ENCODE measurements around the gene CLSTN1.

Gene CLSTN1

GRCh38 chr1:9848022-9848421, 24.3 kb upstream of the CLSTN1 start:
- H3K27me3 ChIP-seq (ENCODE audit: control insufficient read depth, insufficient read depth, low read length): no peaks in the 10 kb centered on the region
- H3K36me3 ChIP-seq (ENCODE audit: control insufficient read depth, insufficient read depth, low read length): no peaks in the 10 kb centered on the region
- H3K9me3 ChIP-seq (ENCODE audit: control insufficient read depth, low read length): no peaks in the 10 kb centered on the region
- H3K4me1 ChIP-seq (ENCODE audit: control insufficient read depth, insufficient read depth, low read length): peaks cover 12% of the 10 kb centered on the region
- H3K9ac ChIP-seq (ENCODE audit: low read length): no peak overlapping the region
- H3K4me3 ChIP-seq (ENCODE audit: low read length): no peak overlapping the region

- Histone ChIP-seq H3K36me3 (ENCODE audit: control insufficient read depth, insufficient read depth, low read length) (no peaks in the 10 kb centered on the region), H3K9me3 (ENCODE audit: control insufficient read depth, low read length) (no peaks in the 10 kb centered on the region), H3K4me3 (ENCODE audit: low read length) (no peak overlapping the region), H3K4me1 (ENCODE audit: control insufficient read depth, insufficient read depth, low read length) (peaks cover 16% of the 10 kb centered on the region), H3K27me3 (ENCODE audit: control insufficient read depth, insufficient read depth, low read length) (no peaks in the 10 kb centered on the region), H3K9ac (ENCODE audit: low read length) (no peak overlapping the region)
These were observed 23.5 kb upstream of the CLSTN1 start for GRCh38 chr1:9847269-9847668.

GRCh38 chr1:9846611-9847171, 22.9 kb upstream of the CLSTN1 start:
- Histone ChIP-seq H3K4me1 (ENCODE audit: control insufficient read depth, insufficient read depth, low read length) (peaks cover 16% of the 10 kb centered on the region), H3K36me3 (ENCODE audit: control insufficient read depth, insufficient read depth, low read length) (no peaks in the 10 kb centered on the region), H3K9me3 (ENCODE audit: control insufficient read depth, low read length) (no peaks in the 10 kb centered on the region), H3K4me3 (ENCODE audit: low read length) (no peak overlapping the region), H3K27me3 (ENCODE audit: control insufficient read depth, insufficient read depth, low read length) (no peaks in the 10 kb centered on the region), H3K9ac (ENCODE audit: low read length) (no peak overlapping the region)

- Histone ChIP-seq H3K9me3 (ENCODE audit: control insufficient read depth, low read length) (no peaks in the 10 kb centered on the region), H3K4me1 (ENCODE audit: control insufficient read depth, insufficient read depth, low read length) (peaks cover 16% of the 10 kb centered on the region), H3K27me3 (ENCODE audit: control insufficient read depth, insufficient read depth, low read length) (no peaks in the 10 kb centered on the region), H3K9ac (ENCODE audit: low read length) (no peak overlapping the region), H3K36me3 (ENCODE audit: control insufficient read depth, insufficient read depth, low read length) (no peaks in the 10 kb centered on the region), H3K4me3 (ENCODE audit: low read length) (no peak overlapping the region)
These were observed 22.1 kb upstream of the CLSTN1 start for GRCh38 chr1:9845914-9846313.

GRCh38 chr1:9844756-9845155, 21.0 kb upstream of the CLSTN1 start:
- no peaks in the 10 kb centered on the region for H3K27me3 ChIP-seq (ENCODE audit: control insufficient read depth, insufficient read depth, low read length)
- no peaks in the 10 kb centered on the region for H3K9me3 ChIP-seq (ENCODE audit: control insufficient read depth, low read length)
- no peaks in the 10 kb centered on the region for H3K36me3 ChIP-seq (ENCODE audit: control insufficient read depth, insufficient read depth, low read length)
- H3K4me3 ChIP-seq (ENCODE audit: low read length): no peak overlapping the region
- H3K4me1 ChIP-seq (ENCODE audit: control insufficient read depth, insufficient read depth, low read length): peaks cover 16% of the 10 kb centered on the region
- no peak overlapping the region for H3K9ac ChIP-seq (ENCODE audit: low read length)

- Histone ChIP-seq H3K9me3 (ENCODE audit: control insufficient read depth, low read length) (no peaks in the 10 kb centered on the region), H3K27me3 (ENCODE audit: control insufficient read depth, insufficient read depth, low read length) (no peaks in the 10 kb centered on the region), H3K9ac (ENCODE audit: low read length) (no peak overlapping the region), H3K36me3 (ENCODE audit: control insufficient read depth, insufficient read depth, low read length) (no peaks in the 10 kb centered on the region), H3K4me1 (ENCODE audit: control insufficient read depth, insufficient read depth, low read length) (peaks cover 21% of the 10 kb centered on the region), H3K4me3 (ENCODE audit: low read length) (no peak overlapping the region)
These were observed 20.3 kb upstream of the CLSTN1 start for GRCh38 chr1:9844106-9844505.

GRCh38 chr1:9843576-9843945, 19.8 kb upstream of the CLSTN1 start:
- no peaks in the 10 kb centered on the region for H3K9me3 ChIP-seq (ENCODE audit: control insufficient read depth, low read length)
- H3K9ac ChIP-seq (ENCODE audit: low read length): no peak overlapping the region
- H3K4me3 ChIP-seq (ENCODE audit: low read length): no peak overlapping the region
- no peaks in the 10 kb centered on the region for H3K27me3 ChIP-seq (ENCODE audit: control insufficient read depth, insufficient read depth, low read length)
- H3K4me1 ChIP-seq (ENCODE audit: control insufficient read depth, insufficient read depth, low read length): peaks cover 21% of the 10 kb centered on the region
- H3K36me3 ChIP-seq (ENCODE audit: control insufficient read depth, insufficient read depth, low read length): no peaks in the 10 kb centered on the region

- no peaks in the 10 kb centered on the region for H3K27me3 ChIP-seq (ENCODE audit: control insufficient read depth, insufficient read depth, low read length)
- H3K4me3 ChIP-seq (ENCODE audit: low read length): no peak overlapping the region
- no peaks in the 10 kb centered on the region for H3K36me3 ChIP-seq (ENCODE audit: control insufficient read depth, insufficient read depth, low read length)
- H3K9ac ChIP-seq (ENCODE audit: low read length): no peak overlapping the region
- H3K4me1 ChIP-seq (ENCODE audit: control insufficient read depth, insufficient read depth, low read length): peaks cover 21% of the 10 kb centered on the region
- no peaks in the 10 kb centered on the region for H3K9me3 ChIP-seq (ENCODE audit: control insufficient read depth, low read length)
These were observed 19.2 kb upstream of the CLSTN1 start for GRCh38 chr1:9842781-9843575.

- H3K4me3 ChIP-seq (ENCODE audit: low read length): no peak overlapping the region
- peaks cover 21% of the 10 kb centered on the region for H3K4me1 ChIP-seq (ENCODE audit: control insufficient read depth, insufficient read depth, low read length)
- no peaks in the 10 kb centered on the region for H3K27me3 ChIP-seq (ENCODE audit: control insufficient read depth, insufficient read depth, low read length)
- H3K9me3 ChIP-seq (ENCODE audit: control insufficient read depth, low read length): no peaks in the 10 kb centered on the region
- H3K36me3 ChIP-seq (ENCODE audit: control insufficient read depth, insufficient read depth, low read length): no peaks in the 10 kb centered on the region
- H3K9ac ChIP-seq (ENCODE audit: low read length): no peak overlapping the region
These were observed 18.4 kb upstream of the CLSTN1 start for GRCh38 chr1:9842073-9842711.

- Histone ChIP-seq H3K9me3 (ENCODE audit: control insufficient read depth, low read length) (no peaks in the 10 kb centered on the region), H3K36me3 (ENCODE audit: control insufficient read depth, insufficient read depth, low read length) (no peaks in the 10 kb centered on the region), H3K9ac (ENCODE audit: low read length) (no peak overlapping the region), H3K4me1 (ENCODE audit: control insufficient read depth, insufficient read depth, low read length) (peaks cover 21% of the 10 kb centered on the region), H3K27me3 (ENCODE audit: control insufficient read depth, insufficient read depth, low read length) (no peaks in the 10 kb centered on the region), H3K4me3 (ENCODE audit: low read length) (no peak overlapping the region)
These were observed 17.7 kb upstream of the CLSTN1 start for GRCh38 chr1:9841460-9841859.

GRCh38 chr1:9840176-9840575, 16.4 kb upstream of the CLSTN1 start:
- Histone ChIP-seq H3K36me3 (ENCODE audit: control insufficient read depth, insufficient read depth, low read length) (no peaks in the 10 kb centered on the region), H3K4me1 (ENCODE audit: control insufficient read depth, insufficient read depth, low read length) (peaks cover 28% of the 10 kb centered on the region), H3K9me3 (ENCODE audit: control insufficient read depth, low read length) (no peaks in the 10 kb centered on the region), H3K27me3 (ENCODE audit: control insufficient read depth, insufficient read depth, low read length) (no peaks in the 10 kb centered on the region), H3K9ac (ENCODE audit: low read length) (no peak overlapping the region), H3K4me3 (ENCODE audit: low read length) (no peak overlapping the region)

GRCh38 chr1:9838946-9839345, 15.2 kb upstream of the CLSTN1 start:
- Histone ChIP-seq H3K9ac (ENCODE audit: low read length) (no peak overlapping the region), H3K9me3 (ENCODE audit: control insufficient read depth, low read length) (no peaks in the 10 kb centered on the region), H3K4me3 (ENCODE audit: low read length) (no peak overlapping the region), H3K36me3 (ENCODE audit: control insufficient read depth, insufficient read depth, low read length) (no peaks in the 10 kb centered on the region), H3K27me3 (ENCODE audit: control insufficient read depth, insufficient read depth, low read length) (no peaks in the 10 kb centered on the region), H3K4me1 (ENCODE audit: control insufficient read depth, insufficient read depth, low read length) (peaks cover 26% of the 10 kb centered on the region)

Data from mucosa of stomach (tissue), 1 donor.